H1 (cell line): ENCODE data around the gene ZNF423.

Experiments used
- CEBPB ChIP-seq: IDR thresholded peaks from 2 replicates; pipeline ENCODE4 v1.6.1; 2012; ENCODE audit warnings: low read depth, low read length
- CTCF ChIP-seq, 3 experiments: IDR thresholded peaks; 1 replicate in 2 of 3; 2 replicates in 1 of 3; pipeline versions ENCODE4 v1.5.1 to v1.6.1; 2011; ENCODE audit warnings: low read length in 3 of 3, mild to moderate bottlenecking in 3 of 3, inconsistent platforms in 2 of 3, low read depth in 1 of 3, moderate library complexity in 1 of 3; ENCODE audit not compliant: insufficient read depth in 1 of 3; ENCODE audit errors: control extremely low read depth in 1 of 3
- EZH2 ChIP-seq: fragments of 200-600 bp; sonication (generic); IDR thresholded peaks from 2 replicates; pipeline ENCODE4 v1.7.1; 2012; ENCODE audit warnings: low read depth, mild to moderate bottlenecking, moderate library complexity, low read length, inconsistent platforms; ENCODE audit not compliant: severe bottlenecking
- GABPA ChIP-seq: IDR thresholded peaks from 2 replicates; pipeline ENCODE4 v1.6.1; 2011; ENCODE audit warnings: mild to moderate bottlenecking, low read length, moderate library complexity, borderline replicate concordance; ENCODE audit not compliant: insufficient read depth
- JUND ChIP-seq: IDR thresholded peaks from 2 replicates; pipeline ENCODE4 v1.6.1; 2011; ENCODE audit warnings: mild to moderate bottlenecking, improper control_type of control experiment, low read length
- MAX ChIP-seq: IDR thresholded peaks from 2 replicates; pipeline ENCODE4 v1.6.1; 2012; ENCODE audit warnings: inconsistent platforms
- NANOG ChIP-seq: IDR thresholded peaks from 2 replicates; pipeline ENCODE4 v1.6.1; 2011; ENCODE audit warnings: low read length, low read depth, mild to moderate bottlenecking, inconsistent platforms; ENCODE audit not compliant: insufficient read depth, poor library complexity, severe bottlenecking
- POLR2A ChIP-seq, 2 experiments: IDR thresholded peaks; 1 replicate in 1 of 2; 2 replicates in 1 of 2; pipeline ENCODE4 v1.6.1; 2011; ENCODE audit warnings: low read depth in 2 of 2, low read length in 2 of 2, mild to moderate bottlenecking in 2 of 2; ENCODE audit errors: control extremely low read depth in 1 of 2
- POLR2AphosphoS5 ChIP-seq: IDR thresholded peaks from 2 replicates; pipeline ENCODE4 v1.6.1; 2011; ENCODE audit warnings: low read depth, low read length
- POU5F1 ChIP-seq: IDR thresholded peaks from 2 replicates; pipeline ENCODE4 v1.6.1; 2011; ENCODE audit warnings: low read depth, mild to moderate bottlenecking, low read length, moderate library complexity
- RFX5 ChIP-seq: IDR thresholded peaks from 2 replicates; pipeline ENCODE4 v1.6.1; 2011; ENCODE audit warnings: low read depth, low read length, improper control_type of control experiment, borderline replicate concordance
- SP1 ChIP-seq: IDR thresholded peaks from 2 replicates; pipeline ENCODE4 v1.6.1; 2011; ENCODE audit warnings: low read depth, low read length
- TF ChIP-seq, protein P1 (sequence below): IDR thresholded peaks from 2 replicates; pipeline ENCODE4 v1.6.1; 2011; ENCODE audit warnings: low read depth, mild to moderate bottlenecking, low read length; ENCODE audit not compliant: insufficient read depth

GRCh38 chr16:49834531-49835151 is 21.3 kb downstream of the ZNF423 start:
- TF ChIP-seq POU5F1 (no peak), EZH2 (no peak), CEBPB (no peak), RFX5 (no peak), MAX (no peak), SP1 (no peak), CTCF (IDR thresholded peaks at IDR 0.05; ENCODE audit: control extremely low read depth in 1 of 3, insufficient read depth in 1 of 3, low read depth in 1 of 3, low read length in 3 of 3) (no peak), GABPA (no peak), POLR2AphosphoS5 (no peak), JUND (no peak), POLR2A (IDR thresholded peaks at IDR 0.05; ENCODE audit: control extremely low read depth in 1 of 2, low read depth in 2 of 2, low read length in 2 of 2) (no peak), NANOG (no peak)
- TF ChIP-seq, protein P1, sequence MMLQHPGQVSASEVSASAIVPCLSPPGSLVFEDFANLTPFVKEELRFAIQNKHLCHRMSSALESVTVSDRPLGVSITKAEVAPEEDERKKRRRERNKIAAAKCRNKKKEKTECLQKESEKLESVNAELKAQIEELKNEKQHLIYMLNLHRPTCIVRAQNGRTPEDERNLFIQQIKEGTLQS: no peak
